NT2/D1 (cell line): Measurements from ENCODE around the gene PRKG2.

Experiments used
- YY1 ChIP-seq: IDR thresholded peaks from 2 replicates; pipeline ENCODE4 v1.6.1; 2011; ENCODE audit not compliant: insufficient read length, insufficient read depth
- ZNF274 ChIP-seq: IDR thresholded peaks from 2 replicates; pipeline ENCODE4 v1.6.1; 2011; ENCODE audit warnings: mild to moderate bottlenecking, low read depth, low read length

GRCh38 chr4:81257816-81258215 is 42.8 kb upstream of the PRKG2 start:
- TF ChIP-seq YY1 (no peak), ZNF274 (no peak)
